Sigmoid colon (tissue), 4 donors: Measurements from ENCODE around the gene PIK3R4.

Experiments used
- EP300 ChIP-seq, 4 donors: sonication (generic); formaldehyde crosslinking; IDR thresholded peaks; one replicate each; pipeline ENCODE4 v1.6.1; 2017; ENCODE audit warnings: antibody characterized with exemption in 4 of 4
- POLR2A ChIP-seq, 2 donors: fragments of 450-650 bp; IDR thresholded peaks; one replicate each; pipeline ENCODE4 v1.6.1; 2016; ENCODE audit warnings: antibody characterized with exemption in 2 of 2, mild to moderate bottlenecking in 2 of 2, moderate library complexity in 2 of 2
- POLR2AphosphoS5 ChIP-seq, 4 donors: sonication (generic); formaldehyde crosslinking; IDR thresholded peaks; one replicate each; pipeline ENCODE4 v1.6.1; 2017; ENCODE audit warnings: antibody characterized with exemption in 4 of 4
- TF ChIP-seq, protein P1 (sequence below), 4 experiments: fragments of 450-650 bp in 3 of 4; fragments of 200-600 bp in 1 of 4; IDR thresholded peaks; one replicate each; pipeline ENCODE4 v1.5.1; 2016 to 2019; ENCODE audit warnings: antibody characterized with exemption in 4 of 4, mild to moderate bottlenecking in 3 of 4, moderate library complexity in 2 of 4

GRCh38 chr3:130789782-130790322, 43.2 kb upstream of the PIK3R4 start:
- TF ChIP-seq, protein P1, sequence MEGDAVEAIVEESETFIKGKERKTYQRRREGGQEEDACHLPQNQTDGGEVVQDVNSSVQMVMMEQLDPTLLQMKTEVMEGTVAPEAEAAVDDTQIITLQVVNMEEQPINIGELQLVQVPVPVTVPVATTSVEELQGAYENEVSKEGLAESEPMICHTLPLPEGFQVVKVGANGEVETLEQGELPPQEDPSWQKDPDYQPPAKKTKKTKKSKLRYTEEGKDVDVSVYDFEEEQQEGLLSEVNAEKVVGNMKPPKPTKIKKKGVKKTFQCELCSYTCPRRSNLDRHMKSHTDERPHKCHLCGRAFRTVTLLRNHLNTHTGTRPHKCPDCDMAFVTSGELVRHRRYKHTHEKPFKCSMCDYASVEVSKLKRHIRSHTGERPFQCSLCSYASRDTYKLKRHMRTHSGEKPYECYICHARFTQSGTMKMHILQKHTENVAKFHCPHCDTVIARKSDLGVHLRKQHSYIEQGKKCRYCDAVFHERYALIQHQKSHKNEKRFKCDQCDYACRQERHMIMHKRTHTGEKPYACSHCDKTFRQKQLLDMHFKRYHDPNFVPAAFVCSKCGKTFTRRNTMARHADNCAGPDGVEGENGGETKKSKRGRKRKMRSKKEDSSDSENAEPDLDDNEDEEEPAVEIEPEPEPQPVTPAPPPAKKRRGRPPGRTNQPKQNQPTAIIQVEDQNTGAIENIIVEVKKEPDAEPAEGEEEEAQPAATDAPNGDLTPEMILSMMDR (IDR thresholded peaks at IDR 0.05): no peak
- TF ChIP-seq POLR2AphosphoS5 (IDR thresholded peaks at IDR 0.05) (no peak), POLR2A (IDR thresholded peaks at IDR 0.05) (no peak), EP300 (IDR thresholded peaks at IDR 0.05) (no peak)
